MM.1S (cell line): ENCODE data around the gene C14orf132.

Experiments used
- DNase-seq: peaks from one replicate; pipeline ENCODE4 v3.0.0-alpha.2; 2015
- H2AFZ ChIP-seq: fragments of 300-600 bp; sonication (generic); 2 replicates; pipeline ENCODE4 v1.6.0; 2016; ENCODE audit warnings: antibody characterized with exemption, low read length
- H3F3A ChIP-seq: fragments of 300-600 bp; sonication (generic); 2 replicates; pipeline ENCODE4 v1.6.1; 2016; ENCODE audit warnings: mild to moderate bottlenecking, antibody characterized with exemption, low read length, moderate library complexity, mixed read lengths; ENCODE audit not compliant: insufficient read depth
- H3K27ac ChIP-seq: fragments of 300-600 bp; sonication (generic); 2 replicates; pipeline ENCODE4 v1.5.1; 2016; ENCODE audit warnings: mild to moderate bottlenecking, low read length
- H3K27me3 ChIP-seq: fragments of 300-600 bp; sonication (generic); replicated peaks from 2 replicates; pipeline ENCODE4 v1.6.0; 2016; ENCODE audit warnings: low read length; ENCODE audit not compliant: insufficient read depth
- H3K36me3 ChIP-seq: fragments of 300-600 bp; sonication (generic); replicated peaks from 2 replicates; pipeline ENCODE4 v1.6.1; 2016; ENCODE audit warnings: mild to moderate bottlenecking, low read length, mixed read lengths; ENCODE audit not compliant: insufficient read depth
- H3K4me1 ChIP-seq: fragments of 300-600 bp; sonication (generic); 2 replicates; pipeline ENCODE4 v1.6.1; 2016; ENCODE audit warnings: low read length, mixed read lengths
- H3K4me2 ChIP-seq: fragments of 300-600 bp; sonication (generic); 2 replicates; pipeline ENCODE4 v1.6.0; 2016; ENCODE audit warnings: low read depth, low read length
- H3K4me3 ChIP-seq: fragments of 300-600 bp; sonication (generic); 2 replicates; pipeline ENCODE4 v1.5.1; 2016; ENCODE audit warnings: low read length, mixed read lengths
- H3K79me2 ChIP-seq: fragments of 300-600 bp; sonication (generic); 2 replicates; pipeline ENCODE4 v1.6.1; 2016; ENCODE audit warnings: mixed run types, low read length, mixed read lengths
- H3K9ac ChIP-seq: fragments of 300-600 bp; sonication (generic); 2 replicates; pipeline ENCODE4 v1.6.1; 2016; ENCODE audit warnings: low read length, mixed read lengths
- H3K9me2 ChIP-seq: fragments of 300-600 bp; sonication (generic); replicated peaks from 2 replicates; pipeline ENCODE4 v1.6.1; 2016; ENCODE audit warnings: mild to moderate bottlenecking, low read length, mixed read lengths; ENCODE audit not compliant: insufficient read depth
- H3K9me3 ChIP-seq: fragments of 300-600 bp; sonication (generic); replicated peaks from 2 replicates; pipeline ENCODE4 v1.6.1; 2016; ENCODE audit warnings: mild to moderate bottlenecking, low read length, mixed read lengths; ENCODE audit not compliant: insufficient read depth
- H4K20me1 ChIP-seq: fragments of 300-600 bp; sonication (generic); 2 replicates; pipeline ENCODE4 v1.6.1; 2016; ENCODE audit warnings: mild to moderate bottlenecking, low read length, moderate library complexity, mixed read lengths; ENCODE audit not compliant: insufficient read depth
- EZH2 ChIP-seq: fragments of 300-600 bp; sonication (generic); optimal IDR thresholded peaks from 2 replicates; pipeline ENCODE3; 2017; ENCODE audit warnings: low read depth, mild to moderate bottlenecking, antibody characterized with exemption, low read length, mixed read lengths
- EZH2phosphoT487 ChIP-seq: fragments of 300-600 bp; sonication (generic); IDR thresholded peaks from 2 replicates; pipeline ENCODE4 v1.6.1; 2018; ENCODE audit warnings: antibody characterized with exemption, low read length
- TF ChIP-seq, protein P1 (sequence below): fragments of 300-600 bp; sonication (generic); IDR thresholded peaks from 2 replicates; pipeline ENCODE4 v1.5.1; 2016; ENCODE audit warnings: antibody characterized with exemption, low read length, mixed read lengths

C14orf132 gene

DNA sequence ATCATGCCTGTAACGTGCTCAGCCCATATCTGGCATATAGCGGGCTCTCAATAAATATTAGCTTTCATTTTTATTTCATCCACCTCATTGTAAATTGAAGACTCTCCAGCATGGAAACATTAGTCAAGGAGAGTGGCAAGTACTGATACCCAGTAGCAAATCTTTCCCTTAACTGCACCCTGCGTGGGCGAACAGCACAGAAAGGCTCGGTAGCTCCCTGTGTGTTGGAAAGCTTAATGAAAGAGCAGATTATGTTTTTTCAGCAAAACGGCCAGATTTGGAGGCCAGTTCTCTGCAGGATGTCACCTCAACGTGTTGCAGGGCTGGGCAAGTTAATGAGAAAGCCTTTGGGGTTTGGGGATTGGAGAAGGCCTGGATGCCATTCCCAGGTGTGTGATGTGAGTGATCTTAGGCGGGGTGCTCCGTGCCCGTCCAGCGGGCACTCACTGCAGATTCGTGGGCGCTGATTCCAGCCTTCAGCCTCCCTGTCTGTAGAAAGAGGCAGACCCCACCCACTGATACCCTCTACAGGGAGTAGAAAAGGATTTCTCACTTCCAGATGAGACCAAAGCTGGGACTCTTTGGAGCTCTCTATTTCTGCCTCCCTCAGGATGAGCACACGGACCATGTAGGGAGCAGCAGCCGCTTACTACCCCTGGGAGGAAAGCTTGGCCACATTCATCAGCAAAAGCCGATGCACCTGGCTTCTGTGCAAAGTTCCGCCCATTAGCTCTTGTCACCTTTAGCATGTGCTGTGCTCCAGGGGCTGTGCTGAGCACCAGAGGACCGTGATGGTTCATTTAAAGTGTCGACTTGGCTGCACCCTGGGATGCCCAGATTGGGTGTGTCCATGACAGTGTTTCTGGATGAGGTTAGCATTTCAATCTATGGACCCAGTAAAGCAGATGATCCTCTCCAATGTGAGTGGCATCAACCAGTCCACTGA, 29.1 kb downstream of the C14orf132 start:
- no peak for DNase-seq
- Histone ChIP-seq H3K27ac (no peak overlapping the region), H4K20me1 (no peaks in the 10 kb centered on the region), H3K4me2 (no peak overlapping the region), H3K27me3 (no peaks in the 10 kb centered on the region), H3K36me3 (no peaks in the 10 kb centered on the region), H3K9ac (no peak overlapping the region), H3F3A (0 out of 2 replicates have a peak, but pooled peaks cover 6% of the 10 kb centered on the region), H3K9me3 (no peaks in the 10 kb centered on the region), H3K4me1 (peaks cover 8% of the 10 kb centered on the region), H3K79me2 (no peaks in the 10 kb centered on the region), H2AFZ (no peak overlapping the region), H3K9me2 (no peaks in the 10 kb centered on the region), H3K4me3 (no peak overlapping the region)
- TF ChIP-seq EZH2, result no peak
- TF ChIP-seq, protein P1, sequence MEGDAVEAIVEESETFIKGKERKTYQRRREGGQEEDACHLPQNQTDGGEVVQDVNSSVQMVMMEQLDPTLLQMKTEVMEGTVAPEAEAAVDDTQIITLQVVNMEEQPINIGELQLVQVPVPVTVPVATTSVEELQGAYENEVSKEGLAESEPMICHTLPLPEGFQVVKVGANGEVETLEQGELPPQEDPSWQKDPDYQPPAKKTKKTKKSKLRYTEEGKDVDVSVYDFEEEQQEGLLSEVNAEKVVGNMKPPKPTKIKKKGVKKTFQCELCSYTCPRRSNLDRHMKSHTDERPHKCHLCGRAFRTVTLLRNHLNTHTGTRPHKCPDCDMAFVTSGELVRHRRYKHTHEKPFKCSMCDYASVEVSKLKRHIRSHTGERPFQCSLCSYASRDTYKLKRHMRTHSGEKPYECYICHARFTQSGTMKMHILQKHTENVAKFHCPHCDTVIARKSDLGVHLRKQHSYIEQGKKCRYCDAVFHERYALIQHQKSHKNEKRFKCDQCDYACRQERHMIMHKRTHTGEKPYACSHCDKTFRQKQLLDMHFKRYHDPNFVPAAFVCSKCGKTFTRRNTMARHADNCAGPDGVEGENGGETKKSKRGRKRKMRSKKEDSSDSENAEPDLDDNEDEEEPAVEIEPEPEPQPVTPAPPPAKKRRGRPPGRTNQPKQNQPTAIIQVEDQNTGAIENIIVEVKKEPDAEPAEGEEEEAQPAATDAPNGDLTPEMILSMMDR, result no peak
- no peak for TF ChIP-seq EZH2phosphoT487

- TF ChIP-seq EZH2phosphoT487 (no peak), EZH2 (no peak)
- TF ChIP-seq, protein P1, result no peak
- no peaks in the 10 kb centered on the region for H3K79me2 ChIP-seq
These were observed 30.3 kb downstream of the C14orf132 start for GRCh38 chr14:96069421-96069820.

GRCh38 chr14:96071561-96071960, 32.4 kb downstream of the C14orf132 start:
- Histone ChIP-seq H3K79me2 (no peaks in the 10 kb centered on the region), H3K27ac (no peak overlapping the region), H2AFZ (no peak overlapping the region), H3K4me3 (no peak overlapping the region), H3K4me1 (no peaks in the 10 kb centered on the region), H3F3A (no peaks in the 10 kb centered on the region), H3K9ac (no peak overlapping the region), H3K27me3 (no peaks in the 10 kb centered on the region), H3K9me3 (no peaks in the 10 kb centered on the region), H3K9me2 (no peaks in the 10 kb centered on the region), H3K36me3 (no peaks in the 10 kb centered on the region), H4K20me1 (no peaks in the 10 kb centered on the region), H3K4me2 (no peak overlapping the region)
- no peak for DNase-seq
- TF ChIP-seq, protein P1, result no peak
- no peak for TF ChIP-seq EZH2phosphoT487
- TF ChIP-seq EZH2, result no peak

More at GRCh38 chr14:96069421-96069820, 30.3 kb downstream of the C14orf132 start:
- DNase-seq, result no peak
- Histone ChIP-seq H3K4me1 (peaks cover 8% of the 10 kb centered on the region), H3K9ac (no peak overlapping the region), H4K20me1 (no peaks in the 10 kb centered on the region), H3K9me3 (no peaks in the 10 kb centered on the region), H2AFZ (no peak overlapping the region), H3F3A (0 out of 2 replicates have a peak, but pooled peaks cover 6% of the 10 kb centered on the region), H3K4me3 (no peak overlapping the region), H3K27ac (no peak overlapping the region), H3K9me2 (no peaks in the 10 kb centered on the region), H3K27me3 (no peaks in the 10 kb centered on the region), H3K4me2 (no peak overlapping the region), H3K36me3 (no peaks in the 10 kb centered on the region)
